SU-DHL-6 (cell line): Measurements from ENCODE around the gene GNB1L.

Source experiments
- H2AFZ ChIP-seq: fragments of 200-600 bp; sonication (generic); 2 replicates; pipeline ENCODE4 v1.6.1; 2014; ENCODE audit warnings: low read depth, mild to moderate bottlenecking, moderate library complexity, mixed read lengths, antibody characterized with exemption, low read length; ENCODE audit not compliant: severe bottlenecking
- H3F3A ChIP-seq: fragments of 200-600 bp; shearing (Covaris generic); 2 replicates; pipeline ENCODE4 v1.6.0; 2016; ENCODE audit warnings: antibody characterized with exemption, mild to moderate bottlenecking; ENCODE audit not compliant: insufficient read depth
- H3K27ac ChIP-seq: fragments of 200-600 bp; sonication (generic); 2 replicates; pipeline ENCODE4 v1.5.1; 2016; ENCODE audit warnings: low read depth, mild to moderate bottlenecking, low read length, moderate library complexity, mixed read lengths
- H3K27me3 ChIP-seq: fragments of 200-600 bp; sonication (generic), shearing (Covaris generic); 2 replicates; pipeline ENCODE4 v1.6.0; 2014; ENCODE audit warnings: mild to moderate bottlenecking, low read length
- H3K36me3 ChIP-seq: fragments of 200-600 bp; sonication (generic); 2 replicates; pipeline ENCODE4 v1.6.1; 2014; ENCODE audit warnings: mild to moderate bottlenecking, low read length, mixed read lengths
- H3K4me2 ChIP-seq: fragments of 300-600, 200-600 bp; shearing (Covaris generic), sonication (generic); 2 replicates; pipeline ENCODE4 v1.6.0; 2014; ENCODE audit warnings: low read length, low read depth, mild to moderate bottlenecking; ENCODE audit not compliant: poor library complexity, severe bottlenecking
- H3K4me3 ChIP-seq: fragments of 200-600 bp; sonication (generic); 2 replicates; pipeline ENCODE4 v1.5.1; 2014; ENCODE audit warnings: antibody characterized with exemption, low read length, mild to moderate bottlenecking, mixed read lengths; ENCODE audit not compliant: insufficient read depth, poor library complexity, severe bottlenecking
- H3K79me2 ChIP-seq: fragments of 200-600 bp; sonication (generic); 2 replicates; pipeline ENCODE4 v1.6.1; 2014; ENCODE audit warnings: mild to moderate bottlenecking, low read length, moderate library complexity; ENCODE audit not compliant: insufficient read depth
- H3K9ac ChIP-seq: fragments of 200-600 bp; sonication (generic); 2 replicates; pipeline ENCODE4 v1.7.0; 2014; ENCODE audit warnings: mild to moderate bottlenecking, low read length
- H3K9me2 ChIP-seq: fragments of 200-600 bp; sonication (generic); replicated peaks from 2 replicates; pipeline ENCODE4 v1.6.1; 2014; ENCODE audit warnings: low read length; ENCODE audit not compliant: insufficient read depth
- H3K9me3 ChIP-seq: fragments of 200-600 bp; sonication (generic); 2 replicates; pipeline ENCODE4 v1.6.1; 2014; ENCODE audit warnings: low read length, mixed read lengths; ENCODE audit not compliant: insufficient read depth
- H4K20me1 ChIP-seq: fragments of 200-600 bp; sonication (generic); 2 replicates; pipeline ENCODE4 v1.6.1; 2014; ENCODE audit warnings: low read depth, mild to moderate bottlenecking, antibody characterized with exemption, low read length, moderate library complexity, mixed read lengths
- EZH2phosphoT487 ChIP-seq: fragments of 200-600 bp; sonication (generic), shearing (Covaris generic); conservative IDR thresholded peaks from 2 replicates; pipeline ENCODE4 v1.6.1; 2018; ENCODE audit warnings: mild to moderate bottlenecking, antibody characterized with exemption, low read length, moderate library complexity, mixed read lengths
- TF ChIP-seq, protein P1 (sequence below): fragments of 200-600 bp; sonication (generic); IDR thresholded peaks from one replicate; pipeline ENCODE4 v1.5.1; 2017; ENCODE audit warnings: antibody characterized with exemption, mild to moderate bottlenecking, low read length, moderate library complexity; ENCODE audit not compliant: insufficient read depth, poor library complexity, severe bottlenecking

The GNB1L gene

DNA sequence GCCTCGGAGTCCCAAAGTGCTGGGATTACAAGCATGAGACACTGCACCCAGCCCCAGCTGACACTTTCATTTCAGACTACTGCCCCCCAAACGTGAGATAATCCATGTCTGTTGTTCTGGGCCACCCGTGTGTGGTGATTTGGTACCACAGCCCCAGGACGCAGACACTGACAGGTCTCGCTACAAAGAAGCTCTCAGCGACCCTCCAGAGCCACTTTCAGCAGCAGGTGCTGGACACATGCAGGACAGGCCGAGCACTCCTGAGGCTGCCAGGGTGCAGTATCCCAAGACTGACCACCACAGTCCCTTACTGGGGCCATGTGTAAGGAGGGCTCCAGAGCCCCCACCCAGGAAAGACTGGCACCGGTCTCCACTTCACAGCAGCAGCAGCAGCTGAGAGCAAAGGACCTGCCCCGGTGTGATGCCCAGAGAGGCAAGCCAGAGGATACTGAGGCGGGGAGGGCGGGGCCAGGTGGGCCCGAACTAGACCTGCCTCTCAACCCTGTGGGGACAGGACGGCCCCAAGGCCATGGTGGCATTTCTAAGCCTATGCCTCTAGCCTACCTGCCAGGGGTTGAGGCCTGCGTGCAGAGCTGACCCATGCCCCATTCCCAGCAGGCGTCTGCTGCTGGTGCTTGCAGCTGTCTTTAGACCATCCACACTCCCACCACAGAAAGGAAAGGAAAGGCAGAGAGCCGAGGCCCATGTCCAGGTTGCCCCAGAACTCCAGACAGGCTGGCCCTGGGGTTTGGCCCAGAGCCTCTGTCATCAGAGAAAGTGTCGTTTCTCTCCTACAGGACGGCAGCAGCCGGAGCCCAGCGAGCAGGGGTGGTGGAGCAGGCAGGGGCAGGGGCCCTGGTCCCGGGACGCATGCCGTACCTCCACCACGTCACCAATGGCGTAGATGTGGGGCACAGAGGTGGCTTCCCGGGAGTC lies 28.0 kb upstream of the GNB1L start:
- H3K27ac ChIP-seq = no peak overlapping the region
- no peaks in the 10 kb centered on the region for H3K9me2 ChIP-seq
- no peak overlapping the region for H3K9ac ChIP-seq
- no peaks in the 10 kb centered on the region for H3K9me3 ChIP-seq
- no peaks in the 10 kb centered on the region for H4K20me1 ChIP-seq
- no peaks in the 10 kb centered on the region for H3F3A ChIP-seq
- no peak overlapping the region for H3K4me2 ChIP-seq
- no peaks in the 10 kb centered on the region for H3K36me3 ChIP-seq
- TF ChIP-seq EZH2phosphoT487 = no peak
- TF ChIP-seq, protein P1, sequence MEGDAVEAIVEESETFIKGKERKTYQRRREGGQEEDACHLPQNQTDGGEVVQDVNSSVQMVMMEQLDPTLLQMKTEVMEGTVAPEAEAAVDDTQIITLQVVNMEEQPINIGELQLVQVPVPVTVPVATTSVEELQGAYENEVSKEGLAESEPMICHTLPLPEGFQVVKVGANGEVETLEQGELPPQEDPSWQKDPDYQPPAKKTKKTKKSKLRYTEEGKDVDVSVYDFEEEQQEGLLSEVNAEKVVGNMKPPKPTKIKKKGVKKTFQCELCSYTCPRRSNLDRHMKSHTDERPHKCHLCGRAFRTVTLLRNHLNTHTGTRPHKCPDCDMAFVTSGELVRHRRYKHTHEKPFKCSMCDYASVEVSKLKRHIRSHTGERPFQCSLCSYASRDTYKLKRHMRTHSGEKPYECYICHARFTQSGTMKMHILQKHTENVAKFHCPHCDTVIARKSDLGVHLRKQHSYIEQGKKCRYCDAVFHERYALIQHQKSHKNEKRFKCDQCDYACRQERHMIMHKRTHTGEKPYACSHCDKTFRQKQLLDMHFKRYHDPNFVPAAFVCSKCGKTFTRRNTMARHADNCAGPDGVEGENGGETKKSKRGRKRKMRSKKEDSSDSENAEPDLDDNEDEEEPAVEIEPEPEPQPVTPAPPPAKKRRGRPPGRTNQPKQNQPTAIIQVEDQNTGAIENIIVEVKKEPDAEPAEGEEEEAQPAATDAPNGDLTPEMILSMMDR = no peak
- no peak overlapping the region for H3K4me3 ChIP-seq
- no peaks in the 10 kb centered on the region for H3K27me3 ChIP-seq
- no peak overlapping the region for H2AFZ ChIP-seq
- no peaks in the 10 kb centered on the region for H3K79me2 ChIP-seq

DNA sequence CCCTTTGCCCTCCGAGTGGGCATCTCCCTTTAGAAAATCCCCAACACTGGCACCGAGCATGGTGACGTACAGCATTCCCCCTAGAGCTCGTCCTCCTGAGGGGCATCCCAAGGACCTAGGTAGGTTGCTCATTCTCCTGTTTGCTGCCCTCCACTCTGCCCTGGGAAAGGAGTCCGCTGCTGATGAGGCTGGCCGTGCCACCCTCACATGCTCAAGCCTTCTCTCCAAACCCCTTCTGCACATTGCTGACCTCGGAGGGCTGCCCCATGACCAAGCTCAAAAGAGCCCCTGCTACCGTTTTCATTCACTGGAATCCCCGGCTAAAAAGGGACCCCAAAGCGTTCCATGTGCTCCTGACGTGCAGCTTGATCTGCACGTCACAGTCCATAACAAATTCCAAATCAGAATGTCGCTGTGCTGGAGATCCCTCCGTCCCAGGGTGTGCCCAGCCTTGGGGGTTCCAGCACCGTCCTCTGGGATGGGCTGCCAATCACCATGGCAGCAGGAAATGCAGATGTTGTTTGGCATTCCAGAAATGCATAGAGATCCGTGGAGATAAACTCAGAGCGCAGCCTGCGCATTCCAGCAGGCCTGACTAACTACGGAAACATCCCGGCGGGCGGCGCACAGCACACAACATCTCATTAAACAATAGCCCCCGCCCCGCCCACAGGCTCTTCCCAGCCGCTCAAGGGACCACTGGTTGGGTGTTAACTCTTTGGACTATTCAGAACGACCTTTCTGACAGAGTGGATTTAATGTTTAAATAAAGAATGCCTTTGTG lies 26.3 kb upstream of the GNB1L start:
- Histone ChIP-seq H2AFZ (no peak overlapping the region), H3K4me3 (no peak overlapping the region), H3K79me2 (no peaks in the 10 kb centered on the region), H3K36me3 (no peaks in the 10 kb centered on the region), H3F3A (no peaks in the 10 kb centered on the region), H3K9me3 (no peaks in the 10 kb centered on the region), H4K20me1 (no peaks in the 10 kb centered on the region), H3K4me2 (no peak overlapping the region), H3K27ac (no peak overlapping the region), H3K9me2 (no peaks in the 10 kb centered on the region), H3K27me3 (no peaks in the 10 kb centered on the region), H3K9ac (no peak overlapping the region)
- TF ChIP-seq, protein P1 = no peak

DNA sequence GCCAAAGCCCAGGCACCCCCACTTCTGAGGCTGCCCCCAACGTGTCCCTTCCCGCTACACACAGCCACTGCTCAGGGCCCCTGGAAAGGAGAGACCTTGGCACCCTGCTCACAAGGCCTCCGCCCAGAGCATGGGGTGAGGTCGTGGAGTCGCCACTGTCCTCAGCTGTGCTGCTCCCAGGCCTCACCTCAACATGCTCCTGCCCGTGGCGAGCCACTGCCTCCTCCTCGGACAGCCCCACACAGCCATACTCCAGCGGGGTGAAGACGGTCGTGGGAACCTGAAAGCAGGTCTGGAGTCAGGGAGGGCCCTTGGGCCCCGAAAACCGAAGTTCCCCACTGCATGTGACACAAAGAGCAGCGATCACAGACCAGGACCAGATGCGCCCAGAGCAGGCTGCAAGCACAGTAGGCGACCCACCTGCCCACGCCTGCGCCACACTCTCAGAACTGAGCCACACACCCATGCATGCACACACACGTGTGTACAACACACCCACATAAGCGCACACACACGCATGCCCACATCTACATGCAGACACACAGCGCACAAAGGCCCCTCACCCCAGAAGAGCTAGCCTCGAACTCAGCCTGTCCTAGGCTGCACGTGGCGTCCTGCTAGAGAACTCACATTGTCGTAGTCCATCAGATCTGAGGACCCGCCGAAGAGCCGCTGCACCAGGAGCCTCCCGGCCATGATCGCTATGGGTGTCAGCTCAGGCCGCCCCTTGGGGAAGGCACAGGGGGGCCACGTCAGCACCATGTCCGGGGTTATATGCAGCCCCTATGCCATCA lies 25.5 kb upstream of the GNB1L start:
- H3K27ac ChIP-seq = no peak overlapping the region

More for the DNA sequence above, 25.5 kb upstream of the GNB1L start:
- no peak overlapping the region for H3K4me2 ChIP-seq
- H3F3A ChIP-seq = no peaks in the 10 kb centered on the region
- no peaks in the 10 kb centered on the region for H4K20me1 ChIP-seq
- no peaks in the 10 kb centered on the region for H3K36me3 ChIP-seq
- TF ChIP-seq, protein P1 = no peak
- TF ChIP-seq EZH2phosphoT487 = no peak
- no peak overlapping the region for H2AFZ ChIP-seq
- no peaks in the 10 kb centered on the region for H3K9me3 ChIP-seq
- H3K4me3 ChIP-seq = no peak overlapping the region
- H3K27me3 ChIP-seq = no peaks in the 10 kb centered on the region
- H3K9ac ChIP-seq = no peak overlapping the region
- no peaks in the 10 kb centered on the region for H3K79me2 ChIP-seq
- H3K9me2 ChIP-seq = no peaks in the 10 kb centered on the region
